CD14-positive monocyte (primary cell): ENCODE data around the gene GGTA1. TPM values are rescaled to one million over a fixed set of nuclear protein-coding genes. Genes with fewer than 3 reads are reported as not detected.

Source experiments
- DNase-seq, 3 donors: peaks; one replicate each; pipeline ENCODE4 v3.0.0-alpha.2; 2011 to 2022
- H2AFZ ChIP-seq: 2 replicates; pipeline ENCODE4 v1.6.0; 2012; ENCODE audit warnings: mild to moderate bottlenecking, low read depth, low read length, inconsistent platforms; ENCODE audit not compliant: insufficient read depth, poor library complexity, severe bottlenecking
- H3K27ac ChIP-seq, 2 donors: 1 replicate in 1 of 2; 2 replicates in 1 of 2; pipeline ENCODE4 v1.5.1; 2012 to 2013; ENCODE audit warnings: low read length in 2 of 2, control low read depth in 1 of 2, inconsistent platforms in 1 of 2, low read depth in 1 of 2, mild to moderate bottlenecking in 1 of 2
- H3K27me3 ChIP-seq, 2 donors: one replicate each; pipeline versions ENCODE4 v1.6.0 to v1.6.1; 2011 to 2013; ENCODE audit warnings: low read length in 2 of 2; ENCODE audit not compliant: control insufficient read depth in 2 of 2, insufficient read depth in 2 of 2
- H3K36me3 ChIP-seq, 2 donors: replicated peaks in 1 of 2; 1 replicate in 1 of 2; 2 replicates in 1 of 2; pipeline versions ENCODE4 v1.5.1 to v1.6.1; 2012 to 2013; ENCODE audit warnings: low read length in 2 of 2, control low read depth in 1 of 2, inconsistent platforms in 1 of 2, mild to moderate bottlenecking in 1 of 2; ENCODE audit not compliant: insufficient read depth in 2 of 2, control insufficient read depth in 1 of 2
- H3K4me1 ChIP-seq, 2 donors: 1 replicate in 1 of 2; 2 replicates in 1 of 2; pipeline versions ENCODE4 v1.5.1 to v1.6.1; 2012 to 2013; ENCODE audit warnings: low read length in 2 of 2, control low read depth in 1 of 2, inconsistent platforms in 1 of 2, mild to moderate bottlenecking in 1 of 2, moderate library complexity in 1 of 2; ENCODE audit not compliant: insufficient read depth in 2 of 2, control insufficient read depth in 1 of 2
- H3K4me2 ChIP-seq: replicated peaks from 2 replicates; pipeline ENCODE3; 2012; ENCODE audit warnings: low read length, moderate library complexity, mild to moderate bottlenecking; ENCODE audit not compliant: poor library complexity, severe bottlenecking; ENCODE audit errors: extremely low read depth
- H3K4me3 ChIP-seq, 3 experiments: fragments of 200-600 bp in 1 of 3; sonication (generic) in 1 of 3; replicated peaks in 1 of 3; 1 replicate in 2 of 3; 2 replicates in 1 of 3; pipeline ENCODE4 v1.5.1; 2011 to 2013; ENCODE audit warnings: low read length in 3 of 3, mild to moderate bottlenecking in 3 of 3, control low read depth in 2 of 3, low read depth in 2 of 3, inconsistent platforms in 1 of 3, moderate library complexity in 1 of 3
- H3K79me2 ChIP-seq: 2 replicates; pipeline ENCODE4 v1.6.0; 2012; ENCODE audit warnings: mild to moderate bottlenecking, control low read depth, inconsistent platforms, low read length, moderate library complexity; ENCODE audit not compliant: insufficient read depth
- H3K9ac ChIP-seq: 2 replicates; pipeline ENCODE4 v1.6.0; 2017; ENCODE audit warnings: low read length, mild to moderate bottlenecking; ENCODE audit not compliant: insufficient read depth, poor library complexity, severe bottlenecking
- H3K9me3 ChIP-seq, 2 donors: replicated peaks in 1 of 2; 1 replicate in 1 of 2; 2 replicates in 1 of 2; pipeline versions ENCODE4 v1.5.1 to v1.6.1; 2012 to 2013; ENCODE audit warnings: low read length in 2 of 2, control low read depth in 1 of 2; ENCODE audit not compliant: control insufficient read depth in 1 of 2, insufficient read depth in 1 of 2
- H4K20me1 ChIP-seq: 2 replicates; pipeline ENCODE4 v1.6.0; 2012; ENCODE audit warnings: mild to moderate bottlenecking, low read length, control low read depth, moderate library complexity; ENCODE audit not compliant: insufficient read depth
- H3K27ac Mint-ChIP-seq, 7 donors: one replicate each; pipeline ENCODE4 v1.8.0; 2020; ENCODE audit warnings: mild to moderate bottlenecking in 7 of 7, mixed read lengths in 7 of 7, moderate library complexity in 6 of 7, inconsistent platforms in 2 of 7
- H3K27me3 Mint-ChIP-seq, 3 donors: one replicate each; pipeline ENCODE4 v1.8.0; 2021 to 2022; ENCODE audit warnings: low read depth in 3 of 3, mild to moderate bottlenecking in 3 of 3, mixed read lengths in 3 of 3, moderate library complexity in 3 of 3, inconsistent platforms in 1 of 3
- H3K36me3 Mint-ChIP-seq, 2 donors: one replicate each; pipeline ENCODE4 v1.8.0; 2020; ENCODE audit warnings: mixed read lengths in 2 of 2, inconsistent platforms in 1 of 2, mild to moderate bottlenecking in 1 of 2
- H3K4me1 Mint-ChIP-seq: one replicate; pipeline ENCODE4 v1.8.0; 2020; ENCODE audit warnings: mild to moderate bottlenecking, mixed read lengths
- H3K4me3 Mint-ChIP-seq, 2 donors: one replicate each; pipeline ENCODE4 v1.8.0; 2020; ENCODE audit warnings: mild to moderate bottlenecking in 2 of 2, mixed read lengths in 2 of 2, moderate library complexity in 1 of 2
- H3K9me3 Mint-ChIP-seq, 7 donors: one replicate each; pipeline ENCODE4 v1.8.0; 2020 to 2022; ENCODE audit warnings: mixed read lengths in 7 of 7, mild to moderate bottlenecking in 6 of 7, moderate library complexity in 6 of 7, inconsistent platforms in 2 of 7
- WGBS: methylation state at CpG from one replicate; pipeline ENCODE4 v1.1.5; 2013; ENCODE audit warnings: missing lambda C conversion rate; ENCODE audit not compliant: insufficient coverage; 5-methylcytosine and 5-hydroxymethylcytosine counted together
- intact Hi-C, 2 donors: fragments of 100-400 bp; cut with micrococcal nuclease; formaldehyde crosslinking; loops; one replicate each; pipeline versions ENCODE4 v1.15.0 to v1.15.1; 2023
- polyA plus RNA-seq, 3 donors: library from polyadenylated mRNA; depleted of rRNA in 1 of 3; unstranded in 2 of 3; stranded (reverse) in 1 of 3; fragments of 300-500 nt in 2 of 3; fragments of >200 nt in 1 of 3; fragmentation: Illumina TruSeq in 2 of 3; gene quantifications; 1 replicate in 2 of 3; 2 replicates in 1 of 3; pipeline ENCODE4 v1.2.3, GENCODE V29; 2012 to 2021
- TF ChIP-seq, protein P1 (sequence below): fragments of 200-600 bp; IDR thresholded peaks from one replicate; pipeline ENCODE4 v1.8.0; 2022; ENCODE audit warnings: antibody characterized with exemption, mild to moderate bottlenecking

The GGTA1 gene
- polyA plus RNA-seq, 3 donors, result 10.9 to 35.6 (median 15.4) TPM

DNA sequence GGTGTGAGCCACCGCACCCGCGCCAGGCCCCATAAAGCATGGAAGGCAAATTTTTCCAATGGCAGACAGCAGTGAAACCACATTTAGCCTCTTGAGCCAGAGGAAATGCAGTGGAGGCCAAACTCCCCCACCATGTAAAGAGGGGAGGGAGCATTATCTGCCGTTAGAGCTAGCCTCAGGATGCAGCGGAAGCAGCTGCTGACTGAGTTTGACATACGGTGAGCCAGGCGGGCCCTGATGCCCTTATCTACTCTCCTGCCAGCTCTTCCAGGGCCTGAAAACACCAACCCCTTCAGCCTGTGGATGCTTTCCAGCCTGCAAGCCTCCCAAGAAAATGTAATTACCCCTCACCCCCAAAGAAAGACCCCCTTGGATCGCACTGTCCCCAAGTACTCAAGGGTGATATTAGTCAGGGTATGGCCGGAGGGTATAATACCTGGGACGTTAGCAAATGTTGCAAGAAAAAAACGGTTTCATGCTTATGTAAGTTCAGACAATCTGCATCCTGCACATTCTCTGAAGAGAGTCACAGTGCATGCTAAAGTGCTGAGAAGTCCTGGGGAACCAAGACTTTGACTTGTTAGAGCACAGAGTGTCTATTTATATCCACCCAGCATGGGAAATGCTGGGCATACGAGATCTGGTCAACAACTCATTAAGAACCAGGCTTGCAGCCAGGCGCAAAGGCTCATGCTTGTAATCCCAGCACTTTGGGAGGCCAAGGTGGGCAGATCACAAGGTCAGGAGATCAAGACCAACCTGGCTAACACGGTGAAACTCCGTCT lies 11.3 kb upstream of the GGTA1 start:
- Mint-ChIP-seq H3K4me1 (peaks cover 14% of the 10 kb centered on the region), H3K36me3 (no peaks in the 10 kb centered on the region), H3K4me3 (no peak overlapping the region), H3K27me3 (peaks cover 0 to 6% (median 2%) of the 10 kb centered on the region in 3 donors), H3K27ac (no peak overlapping the region), H3K9me3 (peaks cover 5 to 22% (median 14%) of the 10 kb centered on the region in 7 donors)
- no peak overlapping the region for H2AFZ ChIP-seq
- H3K36me3 ChIP-seq, result no peaks in the 10 kb centered on the region
- H3K27ac ChIP-seq, result no peak overlapping the region
- 9% methylated on average over 10 of the region's 15 CpGs for WGBS
- no peaks in the 10 kb centered on the region for H4K20me1 ChIP-seq
- no peak for DNase-seq
- peaks cover 0 to 2% of the 10 kb centered on the region in 2 donors for H3K9me3 ChIP-seq
- intact Hi-C loops, result no loop called here
- peaks cover 0 to 6% of the 10 kb centered on the region in 2 donors for H3K4me1 ChIP-seq
- H3K27me3 ChIP-seq, result no peaks in the 10 kb centered on the region
- no peak overlapping the region for H3K4me2 ChIP-seq
- TF ChIP-seq, protein P1, sequence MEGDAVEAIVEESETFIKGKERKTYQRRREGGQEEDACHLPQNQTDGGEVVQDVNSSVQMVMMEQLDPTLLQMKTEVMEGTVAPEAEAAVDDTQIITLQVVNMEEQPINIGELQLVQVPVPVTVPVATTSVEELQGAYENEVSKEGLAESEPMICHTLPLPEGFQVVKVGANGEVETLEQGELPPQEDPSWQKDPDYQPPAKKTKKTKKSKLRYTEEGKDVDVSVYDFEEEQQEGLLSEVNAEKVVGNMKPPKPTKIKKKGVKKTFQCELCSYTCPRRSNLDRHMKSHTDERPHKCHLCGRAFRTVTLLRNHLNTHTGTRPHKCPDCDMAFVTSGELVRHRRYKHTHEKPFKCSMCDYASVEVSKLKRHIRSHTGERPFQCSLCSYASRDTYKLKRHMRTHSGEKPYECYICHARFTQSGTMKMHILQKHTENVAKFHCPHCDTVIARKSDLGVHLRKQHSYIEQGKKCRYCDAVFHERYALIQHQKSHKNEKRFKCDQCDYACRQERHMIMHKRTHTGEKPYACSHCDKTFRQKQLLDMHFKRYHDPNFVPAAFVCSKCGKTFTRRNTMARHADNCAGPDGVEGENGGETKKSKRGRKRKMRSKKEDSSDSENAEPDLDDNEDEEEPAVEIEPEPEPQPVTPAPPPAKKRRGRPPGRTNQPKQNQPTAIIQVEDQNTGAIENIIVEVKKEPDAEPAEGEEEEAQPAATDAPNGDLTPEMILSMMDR, result no peak
- no peak overlapping the region for H3K4me3 ChIP-seq
- H3K9ac ChIP-seq, result no peak overlapping the region
- H3K79me2 ChIP-seq, result no peaks in the 10 kb centered on the region

DNA sequence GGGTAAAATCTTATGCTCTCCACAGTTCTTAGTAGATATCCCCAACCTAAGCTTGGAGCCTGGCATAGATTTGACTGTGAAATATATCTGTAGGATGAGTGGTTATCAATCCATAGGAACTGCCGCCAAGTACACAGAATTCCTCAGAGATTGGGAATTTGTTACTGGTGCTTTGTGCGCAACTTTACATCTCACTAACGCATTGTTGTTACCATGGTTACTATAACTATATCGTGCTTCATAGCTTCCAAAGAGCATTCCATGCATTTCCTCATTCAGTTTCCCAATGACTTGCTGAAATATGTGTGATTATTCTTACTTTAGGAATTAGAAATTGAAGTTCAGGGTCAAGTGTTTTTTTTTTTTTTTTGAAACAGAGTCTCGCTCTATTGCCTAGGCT lies 9.5 kb upstream of the GGTA1 start:
- Histone ChIP-seq H3K27me3 (no peaks in the 10 kb centered on the region), H3K79me2 (no peaks in the 10 kb centered on the region), H3K9ac (no peak overlapping the region), H3K27ac (no peak overlapping the region), H3K9me3 (no peaks in the 10 kb centered on the region), H4K20me1 (no peaks in the 10 kb centered on the region), H3K36me3 (no peaks in the 10 kb centered on the region), H3K4me1 (peaks cover 0 to 8% of the 10 kb centered on the region in 2 donors), H3K4me3 (no peak overlapping the region), H3K4me2 (no peak overlapping the region), H2AFZ (no peak overlapping the region)
- Mint-ChIP-seq H3K9me3 (peaks cover 0 to 10% (median 9%) of the 10 kb centered on the region in 7 donors), H3K4me1 (peaks cover 14% of the 10 kb centered on the region), H3K4me3 (no peak overlapping the region), H3K36me3 (peaks cover 0 to 3% of the 10 kb centered on the region in 2 donors), H3K27ac (no peak overlapping the region), H3K27me3 (peaks cover 0 to 4% (median 2%) of the 10 kb centered on the region in 3 donors)
- 82% methylated on average over 2 of the region's 5 CpGs for WGBS
- TF ChIP-seq, protein P1, result no peak
- intact Hi-C loops, result no loop called here
- no peak for DNase-seq
